ENCODE measurements around the gene NUDT2.
"Not testable (repeated sequence)": the region's sequence is repeated elsewhere in the genome, so short reads cannot be mapped to it uniquely, and the experiment has no call there.

NUDT2 gene

GRCh38 chr9:34335376-34335775 lies 6.0 kb downstream of the NUDT2 start:
- Histone ChIP-seq H3K9me3 (ENCODE audit: control insufficient read depth, insufficient read depth, low read length) (no peaks in the 10 kb centered on the region), H3K27ac (ENCODE audit: low read depth, low read length) (peak overlapping the region; percentile 94), H3K4me3 (ENCODE audit: low read depth, low read length) (no peak overlapping the region), H3K4me1 (ENCODE audit: control insufficient read depth, insufficient read depth, low read length) (peaks cover 22% of the 10 kb centered on the region), H3K27me3 (ENCODE audit: control insufficient read depth, insufficient read depth, low read length) (no peaks in the 10 kb centered on the region), H3K9ac (ENCODE audit: low read depth, low read length) (no peak overlapping the region), H3K36me3 (ENCODE audit: control insufficient read depth, insufficient read depth, low read length) (peaks cover 17% of the 10 kb centered on the region)

GRCh38 chr9:34337403-34337802 lies 8.0 kb downstream of the NUDT2 start:
- Histone ChIP-seq H3K36me3 (ENCODE audit: control insufficient read depth, insufficient read depth, low read length) (peaks cover 31% of the 10 kb centered on the region), H3K9ac (ENCODE audit: low read depth, low read length) (no peak overlapping the region), H3K27ac (ENCODE audit: low read depth, low read length) (no peak overlapping the region), H3K27me3 (ENCODE audit: control insufficient read depth, insufficient read depth, low read length) (no peaks in the 10 kb centered on the region), H3K4me1 (ENCODE audit: control insufficient read depth, insufficient read depth, low read length) (peaks cover 20% of the 10 kb centered on the region), H3K4me3 (ENCODE audit: low read depth, low read length) (no peak overlapping the region), H3K9me3 (ENCODE audit: control insufficient read depth, insufficient read depth, low read length) (no peaks in the 10 kb centered on the region)

- Histone ChIP-seq H3K36me3 (ENCODE audit: control insufficient read depth, insufficient read depth, low read length) (peaks cover 35% of the 10 kb centered on the region), H3K4me1 (ENCODE audit: control insufficient read depth, insufficient read depth, low read length) (peaks cover 20% of the 10 kb centered on the region)
- not testable (repeated sequence) for H3K9ac ChIP-seq (ENCODE audit: low read depth, low read length); H3K9me3 ChIP-seq (ENCODE audit: control insufficient read depth, insufficient read depth, low read length); H3K27ac ChIP-seq (ENCODE audit: low read depth, low read length); H3K4me3 ChIP-seq (ENCODE audit: low read depth, low read length); H3K27me3 ChIP-seq (ENCODE audit: control insufficient read depth, insufficient read depth, low read length)
Measured at GRCh38 chr9:34338079-34338478, 8.7 kb downstream of the NUDT2 start.

- H3K4me1 ChIP-seq (ENCODE audit: control insufficient read depth, insufficient read depth, low read length), result peaks cover 14% of the 10 kb centered on the region
- H3K9me3 ChIP-seq (ENCODE audit: control insufficient read depth, insufficient read depth, low read length), result no peaks in the 10 kb centered on the region
- no peaks in the 10 kb centered on the region for H3K27me3 ChIP-seq (ENCODE audit: control insufficient read depth, insufficient read depth, low read length)
- H3K36me3 ChIP-seq (ENCODE audit: control insufficient read depth, insufficient read depth, low read length), result peaks cover 43% of the 10 kb centered on the region
- H3K4me3 ChIP-seq (ENCODE audit: low read depth, low read length), result no peak overlapping the region
- no peak overlapping the region for H3K9ac ChIP-seq (ENCODE audit: low read depth, low read length)
- no peak overlapping the region for H3K27ac ChIP-seq (ENCODE audit: low read depth, low read length)
Measured at GRCh38 chr9:34338665-34339385, 9.5 kb downstream of the NUDT2 start.

GRCh38 chr9:34341659-34342295 lies 12.4 kb downstream of the NUDT2 start:
- H3K27me3 ChIP-seq (ENCODE audit: control insufficient read depth, insufficient read depth, low read length), result no peaks in the 10 kb centered on the region
- H3K36me3 ChIP-seq (ENCODE audit: control insufficient read depth, insufficient read depth, low read length), result peaks cover 43% of the 10 kb centered on the region
- no peaks in the 10 kb centered on the region for H3K4me1 ChIP-seq (ENCODE audit: control insufficient read depth, insufficient read depth, low read length)
- no peak overlapping the region for H3K9ac ChIP-seq (ENCODE audit: low read depth, low read length)
- no peaks in the 10 kb centered on the region for H3K9me3 ChIP-seq (ENCODE audit: control insufficient read depth, insufficient read depth, low read length)
- H3K4me3 ChIP-seq (ENCODE audit: low read depth, low read length), result no peak overlapping the region
- H3K27ac ChIP-seq (ENCODE audit: low read depth, low read length), result no peak overlapping the region

GRCh38 chr9:34343090-34343489 lies 13.7 kb downstream of the NUDT2 start:
- Histone ChIP-seq H3K27me3 (ENCODE audit: control insufficient read depth, insufficient read depth, low read length) (no peaks in the 10 kb centered on the region), H3K36me3 (ENCODE audit: control insufficient read depth, insufficient read depth, low read length) (peaks cover 43% of the 10 kb centered on the region), H3K4me3 (ENCODE audit: low read depth, low read length) (no peak overlapping the region), H3K9ac (ENCODE audit: low read depth, low read length) (no peak overlapping the region), H3K27ac (ENCODE audit: low read depth, low read length) (no peak overlapping the region), H3K4me1 (ENCODE audit: control insufficient read depth, insufficient read depth, low read length) (no peaks in the 10 kb centered on the region), H3K9me3 (ENCODE audit: control insufficient read depth, insufficient read depth, low read length) (no peaks in the 10 kb centered on the region)

GRCh38 chr9:34343605-34344004 lies 14.2 kb downstream of the NUDT2 start:
- H3K4me1 ChIP-seq (ENCODE audit: control insufficient read depth, insufficient read depth, low read length), result no peaks in the 10 kb centered on the region
- H3K9ac ChIP-seq (ENCODE audit: low read depth, low read length), result no peak overlapping the region
- no peaks in the 10 kb centered on the region for H3K27me3 ChIP-seq (ENCODE audit: control insufficient read depth, insufficient read depth, low read length)
- H3K4me3 ChIP-seq (ENCODE audit: low read depth, low read length), result no peak overlapping the region
- peaks cover 41% of the 10 kb centered on the region for H3K36me3 ChIP-seq (ENCODE audit: control insufficient read depth, insufficient read depth, low read length)
- H3K27ac ChIP-seq (ENCODE audit: low read depth, low read length), result no peak overlapping the region
- no peaks in the 10 kb centered on the region for H3K9me3 ChIP-seq (ENCODE audit: control insufficient read depth, insufficient read depth, low read length)

GRCh38 chr9:34346873-34347799 lies 17.8 kb downstream of the NUDT2 start:
- H3K36me3 ChIP-seq (ENCODE audit: control insufficient read depth, insufficient read depth, low read length), result peaks cover 14% of the 10 kb centered on the region
- no peak overlapping the region for H3K9ac ChIP-seq (ENCODE audit: low read depth, low read length)
- no peaks in the 10 kb centered on the region for H3K9me3 ChIP-seq (ENCODE audit: control insufficient read depth, insufficient read depth, low read length)
- H3K27me3 ChIP-seq (ENCODE audit: control insufficient read depth, insufficient read depth, low read length), result no peaks in the 10 kb centered on the region
- no peak overlapping the region for H3K27ac ChIP-seq (ENCODE audit: low read depth, low read length)
- H3K4me1 ChIP-seq (ENCODE audit: control insufficient read depth, insufficient read depth, low read length), result no peaks in the 10 kb centered on the region
- H3K4me3 ChIP-seq (ENCODE audit: low read depth, low read length), result no peak overlapping the region

- H3K27ac ChIP-seq (ENCODE audit: low read depth, low read length), result no peak overlapping the region
- H3K36me3 ChIP-seq (ENCODE audit: control insufficient read depth, insufficient read depth, low read length), result peaks cover 10% of the 10 kb centered on the region; the same call in 1 of the 2 replicates
- no peaks in the 10 kb centered on the region for H3K9me3 ChIP-seq (ENCODE audit: control insufficient read depth, insufficient read depth, low read length)
- no peaks in the 10 kb centered on the region for H3K27me3 ChIP-seq (ENCODE audit: control insufficient read depth, insufficient read depth, low read length)
- H3K4me1 ChIP-seq (ENCODE audit: control insufficient read depth, insufficient read depth, low read length), result no peaks in the 10 kb centered on the region
- no peak overlapping the region for H3K4me3 ChIP-seq (ENCODE audit: low read depth, low read length)
- H3K9ac ChIP-seq (ENCODE audit: low read depth, low read length), result no peak overlapping the region
Measured at GRCh38 chr9:34347800-34348158, 18.4 kb downstream of the NUDT2 start.

- no peaks in the 10 kb centered on the region for H3K27me3 ChIP-seq (ENCODE audit: control insufficient read depth, insufficient read depth, low read length)
- H3K9ac ChIP-seq (ENCODE audit: low read depth, low read length), result no peak overlapping the region
- no peaks in the 10 kb centered on the region for H3K36me3 ChIP-seq (ENCODE audit: control insufficient read depth, insufficient read depth, low read length)
- H3K27ac ChIP-seq (ENCODE audit: low read depth, low read length), result no peak overlapping the region
- no peak overlapping the region for H3K4me3 ChIP-seq (ENCODE audit: low read depth, low read length)
- no peaks in the 10 kb centered on the region for H3K9me3 ChIP-seq (ENCODE audit: control insufficient read depth, insufficient read depth, low read length)
- no peaks in the 10 kb centered on the region for H3K4me1 ChIP-seq (ENCODE audit: control insufficient read depth, insufficient read depth, low read length)
Measured at GRCh38 chr9:34349324-34349723, 20.0 kb downstream of the NUDT2 start.
